Lung (tissue), 12 donors: ENCODE results near the gene ZFR. TPM values are rescaled to one million over a fixed set of nuclear protein-coding genes. Genes with fewer than 3 reads are reported as not detected.

Source experiments
- ATAC-seq: fragments of 200-7000 bp; cut with Tn5 transposase; one replicate; pipeline ENCODE4 v1.9.1; 2020; ENCODE audit warnings: moderate number of reproducible peaks; ENCODE audit not compliant: insufficient read depth, low FRiP score
- DNase-seq, 3 donors: peaks; one replicate each; pipeline ENCODE4 v3.0.0-alpha.2; 2013 to 2017
- H3K27ac ChIP-seq, 2 donors: one replicate each; pipeline ENCODE4 v1.5.1; 2013; ENCODE audit warnings: mild to moderate bottlenecking in 2 of 2, moderate library complexity in 2 of 2, control low read depth in 1 of 2, inconsistent platforms in 1 of 2, low read depth in 1 of 2, low read length in 1 of 2
- H3K27me3 ChIP-seq, 3 donors: one replicate each; pipeline ENCODE4 v1.5.1; 2013; ENCODE audit warnings: low read length in 2 of 3; ENCODE audit not compliant: control insufficient read depth in 3 of 3, insufficient read depth in 3 of 3
- H3K36me3 ChIP-seq, 4 donors: one replicate each; pipeline ENCODE4 v1.5.1; 2013; ENCODE audit warnings: low read length in 4 of 4, mild to moderate bottlenecking in 1 of 4, moderate library complexity in 1 of 4; ENCODE audit not compliant: control insufficient read depth in 4 of 4, insufficient read depth in 4 of 4
- H3K4me1 ChIP-seq, 5 donors: one replicate each; pipeline ENCODE4 v1.5.1; 2013; ENCODE audit warnings: low read length in 5 of 5, mild to moderate bottlenecking in 2 of 5, moderate library complexity in 1 of 5; ENCODE audit not compliant: control insufficient read depth in 5 of 5, insufficient read depth in 5 of 5
- H3K4me3 ChIP-seq: one replicate; pipeline ENCODE4 v1.5.1; 2013; ENCODE audit warnings: mild to moderate bottlenecking, control low read depth, moderate library complexity
- H3K9ac ChIP-seq, 2 donors: one replicate each; pipeline ENCODE4 v1.5.1; 2013; ENCODE audit warnings: low read length in 2 of 2, control low read depth in 1 of 2; ENCODE audit not compliant: insufficient read depth in 1 of 2
- H3K9me3 ChIP-seq, 4 donors: one replicate each; pipeline ENCODE4 v1.5.1; 2013; ENCODE audit warnings: low read length in 3 of 4, mild to moderate bottlenecking in 1 of 4, moderate library complexity in 1 of 4; ENCODE audit not compliant: control insufficient read depth in 4 of 4, insufficient read depth in 3 of 4
- CTCF ChIP-seq: IDR thresholded peaks from 2 replicates; pipeline ENCODE4 v1.5.1; 2012; ENCODE audit warnings: mild to moderate bottlenecking; ENCODE audit errors: control extremely low read depth, extremely low read depth
- WGBS, 2 donors: extraction: QIAGEN DNeasy Blood & Tissue Kit; methylation state at CpG; one replicate each; pipeline ENCODE4 v1.1.7; 2013; 5-methylcytosine and 5-hydroxymethylcytosine counted together
- polyA plus RNA-seq, 2 donors: library from polyadenylated mRNA; stranded (reverse); fragments of 200-250 nt; gene quantifications; one replicate each; pipeline ENCODE4 v1.2.1, GENCODE V29; 2013
- total RNA-seq, 2 donors: library from RNA; depleted of rRNA in 1 of 2; stranded (reverse); fragments of >200 nt in 1 of 2; gene quantifications; one replicate each; pipeline ENCODE4 v1.2.1, GENCODE V29; 2014 to 2021
- donor health status: control.
- donor health status: control.
- donor health status: Bipolar disorder and iron deficiency.
- donor health status: healthy.
- donor health status: DM: yes; HTN: yes; CAD: no.

The ZFR gene
- total and polyA plus RNA-seq, 4 donors, result 23.0 to 91.8 (median 37.9) TPM

- Histone ChIP-seq H3K4me3 (no peak overlapping the region), H3K36me3 (no peaks in the 10 kb centered on the region), H3K9me3 (peaks cover 0 to 3% (median 0%) of the 10 kb centered on the region in 4 donors), H3K4me1 (no peaks in the 10 kb centered on the region), H3K27ac (no peak overlapping the region), H3K27me3 (no peaks in the 10 kb centered on the region), H3K9ac (no peak overlapping the region)
- DNase-seq (no peak), ATAC-seq (no peak)
- no peak for TF ChIP-seq CTCF
- WGBS, 2 donors, result 85 to 94% methylated on average over 1 of the region's 1 CpG
These were observed 18.1 kb upstream of the ZFR start for GRCh38 chr5:32462618-32463017.

- TF ChIP-seq CTCF, result no peak
- WGBS, 2 donors, result 89 to 93% methylated on average over 6 of the region's 6 CpGs
- no peak for ATAC-seq
These were observed 17.0 kb upstream of the ZFR start for GRCh38 chr5:32461441-32462120.

GRCh38 chr5:32460702-32461101 is 16.2 kb upstream of the ZFR start:
- no peak for TF ChIP-seq CTCF
- WGBS, 2 donors, result 91 to 97% methylated on average over 2 of the region's 2 CpGs
- Histone ChIP-seq H3K27ac (no peak overlapping the region), H3K36me3 (no peaks in the 10 kb centered on the region), H3K27me3 (peaks cover 0 to 2% (median 0%) of the 10 kb centered on the region in 3 donors), H3K4me1 (no peaks in the 10 kb centered on the region), H3K9me3 (peaks cover 0 to 3% (median 0%) of the 10 kb centered on the region in 4 donors), H3K4me3 (no peak overlapping the region), H3K9ac (no peak overlapping the region)
- DNase-seq, result no peak
- ATAC-seq, result no peak

More at GRCh38 chr5:32461441-32462120, 17.0 kb upstream of the ZFR start:
- DNase-seq, result no peak
- no peak overlapping the region for H3K4me3 ChIP-seq
- H3K9me3 ChIP-seq, result peaks cover 0 to 3% (median 0%) of the 10 kb centered on the region in 4 donors
- peaks cover 0 to 2% (median 0%) of the 10 kb centered on the region in 3 donors for H3K27me3 ChIP-seq
- no peak overlapping the region for H3K27ac ChIP-seq
- H3K36me3 ChIP-seq, result no peaks in the 10 kb centered on the region
- no peak overlapping the region for H3K9ac ChIP-seq
- H3K4me1 ChIP-seq, result no peaks in the 10 kb centered on the region
